ENCODE data around the gene HSD17B1. TPM values are rescaled to one million over a fixed set of nuclear protein-coding genes. Genes with fewer than 3 reads are reported as not detected.

Gene HSD17B1
- total and polyA plus RNA-seq, 2 of the 13 experiments (the other 11 are each of a cell fraction or from before 2014, with no cell fraction given) = 0.54 to 0.93 TPM

DNA sequence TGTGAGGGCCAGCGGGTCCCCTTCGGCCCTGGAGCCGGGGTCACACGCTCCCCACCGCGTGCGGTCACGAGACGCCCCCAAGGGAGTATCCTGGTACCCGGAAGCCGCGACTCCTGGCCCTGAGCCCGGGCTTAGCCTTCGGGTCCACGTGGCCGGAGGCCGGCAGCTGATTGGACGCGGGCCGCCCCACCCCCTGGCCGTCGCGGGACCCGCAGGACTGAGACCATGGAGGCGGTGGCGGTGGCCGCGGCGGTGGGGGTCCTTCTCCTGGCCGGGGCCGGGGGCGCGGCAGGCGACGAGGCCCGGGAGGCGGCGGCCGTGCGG lies 16.7 kb upstream of the HSD17B1 start, which contains the start of gene NAGLU (continued):
- no peak for TF ChIP-seq HDAC6 (IDR thresholded peaks at IDR 0.05; ENCODE audit: low read depth, low read length)
- TF ChIP-seq NONO (IDR thresholded peaks at IDR 0.05) = no peak
- no peak; the same call in 1 of the 2 replicates for TF ChIP-seq NONO (CRISPR knock-in tag; conservative IDR thresholded peaks at IDR 0.05)
- TF ChIP-seq, protein P1, sequence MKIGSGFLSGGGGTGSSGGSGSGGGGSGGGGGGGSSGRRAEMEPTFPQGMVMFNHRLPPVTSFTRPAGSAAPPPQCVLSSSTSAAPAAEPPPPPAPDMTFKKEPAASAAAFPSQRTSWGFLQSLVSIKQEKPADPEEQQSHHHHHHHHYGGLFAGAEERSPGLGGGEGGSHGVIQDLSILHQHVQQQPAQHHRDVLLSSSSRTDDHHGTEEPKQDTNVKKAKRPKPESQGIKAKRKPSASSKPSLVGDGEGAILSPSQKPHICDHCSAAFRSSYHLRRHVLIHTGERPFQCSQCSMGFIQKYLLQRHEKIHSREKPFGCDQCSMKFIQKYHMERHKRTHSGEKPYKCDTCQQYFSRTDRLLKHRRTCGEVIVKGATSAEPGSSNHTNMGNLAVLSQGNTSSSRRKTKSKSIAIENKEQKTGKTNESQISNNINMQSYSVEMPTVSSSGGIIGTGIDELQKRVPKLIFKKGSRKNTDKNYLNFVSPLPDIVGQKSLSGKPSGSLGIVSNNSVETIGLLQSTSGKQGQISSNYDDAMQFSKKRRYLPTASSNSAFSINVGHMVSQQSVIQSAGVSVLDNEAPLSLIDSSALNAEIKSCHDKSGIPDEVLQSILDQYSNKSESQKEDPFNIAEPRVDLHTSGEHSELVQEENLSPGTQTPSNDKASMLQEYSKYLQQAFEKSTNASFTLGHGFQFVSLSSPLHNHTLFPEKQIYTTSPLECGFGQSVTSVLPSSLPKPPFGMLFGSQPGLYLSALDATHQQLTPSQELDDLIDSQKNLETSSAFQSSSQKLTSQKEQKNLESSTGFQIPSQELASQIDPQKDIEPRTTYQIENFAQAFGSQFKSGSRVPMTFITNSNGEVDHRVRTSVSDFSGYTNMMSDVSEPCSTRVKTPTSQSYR (CRISPR knock-in tag; IDR thresholded peaks at IDR 0.05; ENCODE audit: borderline replicate concordance) = no peak
- TF ChIP-seq MEIS2 (CRISPR knock-in tag; IDR thresholded peaks at IDR 0.05) = peak; percentile 76; the same call in 1 of the 2 replicates
- TF ChIP-seq, protein P2, sequence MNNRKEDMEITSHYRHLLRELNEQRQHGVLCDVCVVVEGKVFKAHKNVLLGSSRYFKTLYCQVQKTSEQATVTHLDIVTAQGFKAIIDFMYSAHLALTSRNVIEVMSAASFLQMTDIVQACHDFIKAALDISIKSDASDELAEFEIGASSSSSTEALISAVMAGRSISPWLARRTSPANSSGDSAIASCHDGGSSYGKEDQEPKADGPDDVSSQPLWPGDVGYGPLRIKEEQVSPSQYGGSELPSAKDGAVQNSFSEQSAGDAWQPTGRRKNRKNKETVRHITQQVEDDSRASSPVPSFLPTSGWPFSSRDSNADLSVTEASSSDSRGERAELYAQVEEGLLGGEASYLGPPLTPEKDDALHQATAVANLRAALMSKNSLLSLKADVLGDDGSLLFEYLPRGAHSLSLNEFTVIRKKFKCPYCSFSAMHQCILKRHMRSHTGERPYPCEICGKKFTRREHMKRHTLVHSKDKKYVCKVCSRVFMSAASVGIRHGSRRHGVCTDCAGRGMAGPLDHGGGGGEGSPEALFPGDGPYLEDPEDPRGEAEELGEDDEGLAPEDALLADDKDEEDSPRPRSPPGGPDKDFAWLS (CRISPR knock-in tag; IDR thresholded peaks at IDR 0.05; ENCODE audit: borderline replicate concordance) = 0 out of 2 replicates have a peak, but pooled peaks have one; percentile 20
- TF ChIP-seq ZNF430 (CRISPR knock-in tag; IDR thresholded peaks at IDR 0.05) = peak; percentile 94
- TF ChIP-seq ZSCAN29 (CRISPR knock-in tag; conservative IDR thresholded peaks at IDR 0.05) = no peak
- 0 out of 2 replicates have a peak, but pooled peaks have one; percentile 36 for TF ChIP-seq FOXJ3 (CRISPR knock-in tag; IDR thresholded peaks at IDR 0.05; ENCODE audit: borderline replicate concordance)
- TF ChIP-seq NCOA2 (CRISPR knock-in tag; IDR thresholded peaks at IDR 0.05) = no peak
- TF ChIP-seq ZFP1 (CRISPR knock-in tag; IDR thresholded peaks at IDR 0.05) = no peak
- peak; percentile 39; the same call in 1 of the 2 replicates for TF ChIP-seq ZNF788 (CRISPR knock-in tag; IDR thresholded peaks at IDR 0.05; ENCODE audit: borderline replicate concordance)
- peak; percentile 74 for TF ChIP-seq AGO1 (IDR thresholded peaks at IDR 0.05; ENCODE audit: low read depth, low read length, poor library complexity, severe bottlenecking)
- TF ChIP-seq, protein P3, sequence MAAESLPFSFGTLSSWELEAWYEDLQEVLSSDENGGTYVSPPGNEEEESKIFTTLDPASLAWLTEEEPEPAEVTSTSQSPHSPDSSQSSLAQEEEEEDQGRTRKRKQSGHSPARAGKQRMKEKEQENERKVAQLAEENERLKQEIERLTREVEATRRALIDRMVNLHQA (CRISPR knock-in tag; IDR thresholded peaks at IDR 0.05) = no peak
- no peak; the same call in 1 of the 2 replicates for TF ChIP-seq ATF7-NPFF (CRISPR knock-in tag; IDR thresholded peaks at IDR 0.05; ENCODE audit: low read depth)
- TF ChIP-seq EED (CRISPR knock-in tag; IDR thresholded peaks at IDR 0.05) = no peak
- TF ChIP-seq ATRX (CRISPR knock-in tag; IDR thresholded peaks at IDR 0.05; ENCODE audit: borderline replicate concordance) = no peak
- TF ChIP-seq KDM5A (IDR thresholded peaks at IDR 0.05; ENCODE audit: borderline replicate concordance, low read length) = no peak
- TF ChIP-seq RBAK (CRISPR knock-in tag; IDR thresholded peaks at IDR 0.05) = no peak
- TF ChIP-seq ZNF569 (CRISPR knock-in tag; IDR thresholded peaks at IDR 0.05; ENCODE audit: borderline replicate concordance) = no peak
- TF ChIP-seq NRL (CRISPR knock-in tag; IDR thresholded peaks at IDR 0.05; ENCODE audit: borderline replicate concordance) = 0 out of 2 replicates have a peak, but pooled peaks have one; percentile 10
- TF ChIP-seq ATF7 (IDR thresholded peaks at IDR 0.05) = no peak
- TF ChIP-seq ATF7 (CRISPR knock-in tag; IDR thresholded peaks at IDR 0.05) = no peak; the same call in 1 of the 2 replicates
- TF ChIP-seq, protein P4, sequence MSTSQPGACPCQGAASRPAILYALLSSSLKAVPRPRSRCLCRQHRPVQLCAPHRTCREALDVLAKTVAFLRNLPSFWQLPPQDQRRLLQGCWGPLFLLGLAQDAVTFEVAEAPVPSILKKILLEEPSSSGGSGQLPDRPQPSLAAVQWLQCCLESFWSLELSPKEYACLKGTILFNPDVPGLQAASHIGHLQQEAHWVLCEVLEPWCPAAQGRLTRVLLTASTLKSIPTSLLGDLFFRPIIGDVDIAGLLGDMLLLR (CRISPR knock-in tag; IDR thresholded peaks at IDR 0.05) = peak; percentile 64; the same call in 1 of the 2 replicates
- peak; percentile 7 for TF ChIP-seq ZNF747 (CRISPR knock-in tag; IDR thresholded peaks at IDR 0.05; ENCODE audit: borderline replicate concordance)
- no peak for TF ChIP-seq PAX8 (CRISPR knock-in tag; IDR thresholded peaks at IDR 0.05; ENCODE audit: borderline replicate concordance)
